Right lobe of liver (tissue), 4 donors: Measurements from ENCODE around the gene UNC119B.

Source experiments
- CTCF ChIP-seq, 4 donors: fragments of 200-600 bp in 3 of 4; fragments of 450-650 bp in 1 of 4; IDR thresholded peaks; one replicate each; pipeline versions ENCODE4 v1.5.1 to v1.8.0; 2016 to 2022; ENCODE audit warnings: antibody characterized with exemption in 4 of 4, mild to moderate bottlenecking in 2 of 4
- POLR2A ChIP-seq: fragments of 450-650 bp; IDR thresholded peaks from one replicate; pipeline ENCODE4 v1.6.1; 2017; ENCODE audit warnings: antibody characterized with exemption, mild to moderate bottlenecking
- donor health status: DM: no; HTN: no; CAD: no.
- donor health status: DM: no; HTN: no; CAD: no.
- donor health status: DM: no; HTN: yes; CAD: no.

- TF ChIP-seq CTCF (IDR thresholded peaks at IDR 0.05) = no peak
- TF ChIP-seq POLR2A = no peak
Measured at GRCh38 chr12:120736404-120737331, 26.4 kb downstream of the UNC119B start.
